T-helper 17 cell (primary cell): ENCODE data around the gene SLC25A33. TPM values are rescaled to one million over a fixed set of nuclear protein-coding genes. Genes with fewer than 3 reads are reported as not detected.

Experiments used
- ATAC-seq: fragments of 150-1000 bp; cut with Tn5 transposase; 2 replicates; pipeline ENCODE4 v1.10.0; 2021; ENCODE audit warnings: mild to moderate bottlenecking, moderate library complexity
- DNase-seq, 3 donors: peaks; one replicate each; pipeline versions ENCODE4 v3.0.0 to v3.0.0-alpha.2; 2020 to 2021
- H3K9me3 ChIP-seq: one replicate; pipeline ENCODE4 v1.7.0; 2013; ENCODE audit warnings: low read length, mild to moderate bottlenecking; ENCODE audit not compliant: control insufficient read depth, poor library complexity, severe bottlenecking
- H3K27ac Mint-ChIP-seq: one replicate; pipeline ENCODE4 v1.8.0; 2022; ENCODE audit warnings: mild to moderate bottlenecking, moderate library complexity, mixed read lengths
- H3K27me3 Mint-ChIP-seq: one replicate; pipeline ENCODE4 v1.8.0; 2022; ENCODE audit warnings: mixed read lengths
- H3K36me3 Mint-ChIP-seq: one replicate; pipeline ENCODE4 v1.8.0; 2022; ENCODE audit warnings: low read depth, mixed read lengths
- H3K4me1 Mint-ChIP-seq: one replicate; pipeline ENCODE4 v1.8.0; 2022; ENCODE audit warnings: mild to moderate bottlenecking, mixed read lengths
- H3K4me3 Mint-ChIP-seq: one replicate; pipeline ENCODE4 v1.8.0; 2022; ENCODE audit warnings: mild to moderate bottlenecking, moderate library complexity, mixed read lengths
- total RNA-seq, 4 donors: library from RNA in 2 of 4; stranded (reverse) in 2 of 4; gene quantifications; one replicate each; pipeline ENCODE4 v1.2.3 and lab custom pipeline; 2022 to 2026

SLC25A33 gene
- total RNA-seq, 2 donors from 2014 or later = 3.7 to 4.9 TPM

DNA sequence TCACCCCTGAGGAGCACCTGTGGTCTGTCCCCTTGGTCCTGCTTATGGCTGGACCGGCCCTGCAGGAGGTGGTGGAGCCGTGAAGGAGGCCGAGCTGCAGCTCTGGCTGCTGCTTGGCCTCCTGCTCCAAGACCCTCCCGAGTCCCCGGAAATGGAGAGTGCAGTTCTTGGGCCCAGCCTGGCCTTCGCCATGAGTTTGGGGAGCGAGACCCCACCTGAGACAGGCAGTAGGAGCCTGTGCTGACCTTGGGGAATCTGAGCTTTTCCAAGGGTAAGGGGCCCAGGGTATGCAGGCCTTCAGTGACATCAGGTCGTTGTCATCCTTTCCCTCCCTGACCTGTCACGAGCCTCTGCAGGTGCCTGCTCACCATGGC, 63.5 kb downstream of the SLC25A33 start:
- DNase-seq (no peak), ATAC-seq (no peak)
- H3K4me1 Mint-ChIP-seq = no peaks in the 10 kb centered on the region
- no peak overlapping the region for H3K4me3 Mint-ChIP-seq
- H3K27ac Mint-ChIP-seq = no peak overlapping the region
- H3K27me3 Mint-ChIP-seq = no peaks in the 10 kb centered on the region
- H3K9me3 ChIP-seq = no peaks in the 10 kb centered on the region
- no peaks in the 10 kb centered on the region for H3K36me3 Mint-ChIP-seq

DNA sequence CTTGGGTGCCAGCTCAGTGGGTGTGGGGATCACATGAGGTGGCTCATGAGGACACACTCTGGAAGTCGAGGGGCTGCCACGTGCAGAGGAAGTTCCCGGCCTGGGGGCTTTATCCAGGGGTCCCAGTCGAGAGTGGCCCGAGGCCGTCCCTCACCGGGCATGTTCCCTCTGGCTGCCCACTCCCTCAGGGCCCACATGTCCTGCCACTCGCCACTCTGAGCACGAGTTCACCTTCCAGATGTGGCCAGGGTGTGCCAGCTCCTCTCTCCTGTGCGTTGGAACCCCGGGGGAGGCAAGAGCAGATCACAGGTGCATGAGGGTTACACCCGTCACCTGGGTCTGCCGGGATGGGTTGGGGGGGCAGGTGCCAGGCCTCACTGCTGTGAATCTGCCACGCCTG, 64.0 kb downstream of the SLC25A33 start:
- H3K27ac Mint-ChIP-seq = no peak overlapping the region
- no peaks in the 10 kb centered on the region for H3K36me3 Mint-ChIP-seq
- ATAC-seq (no peak), DNase-seq (no peak)
- H3K27me3 Mint-ChIP-seq = no peaks in the 10 kb centered on the region
- H3K9me3 ChIP-seq = no peaks in the 10 kb centered on the region
- no peak overlapping the region for H3K4me3 Mint-ChIP-seq
- no peaks in the 10 kb centered on the region for H3K4me1 Mint-ChIP-seq

- ATAC-seq (no peak), DNase-seq (no peak)
- no peaks in the 10 kb centered on the region for H3K27me3 Mint-ChIP-seq
- no peaks in the 10 kb centered on the region for H3K9me3 ChIP-seq
- no peak overlapping the region for H3K27ac Mint-ChIP-seq
- no peak overlapping the region for H3K4me3 Mint-ChIP-seq
- H3K4me1 Mint-ChIP-seq = no peaks in the 10 kb centered on the region
- no peaks in the 10 kb centered on the region for H3K36me3 Mint-ChIP-seq
Observed at GRCh38 chr1:9603766-9604753, 64.8 kb downstream of the SLC25A33 start.

GRCh38 chr1:9604836-9605235, 65.6 kb downstream of the SLC25A33 start:
- Mint-ChIP-seq H3K27ac (no peak overlapping the region), H3K36me3 (no peaks in the 10 kb centered on the region), H3K4me1 (no peaks in the 10 kb centered on the region)

GRCh38 chr1:9605946-9606455, 66.7 kb downstream of the SLC25A33 start:
- Mint-ChIP-seq H3K27me3 (no peaks in the 10 kb centered on the region), H3K36me3 (no peaks in the 10 kb centered on the region), H3K27ac (no peak overlapping the region), H3K4me1 (no peaks in the 10 kb centered on the region), H3K4me3 (no peak overlapping the region)
- H3K9me3 ChIP-seq = no peaks in the 10 kb centered on the region
- no peak for ATAC-seq
- no peak for DNase-seq

More at GRCh38 chr1:9604836-9605235, 65.6 kb downstream of the SLC25A33 start:
- no peak for DNase-seq
- H3K9me3 ChIP-seq = no peaks in the 10 kb centered on the region
- Mint-ChIP-seq H3K27me3 (no peaks in the 10 kb centered on the region), H3K4me3 (no peak overlapping the region)
- ATAC-seq = no peak

GRCh38 chr1:9606458-9606857, 67.2 kb downstream of the SLC25A33 start:
- Mint-ChIP-seq H3K4me3 (no peak overlapping the region), H3K4me1 (no peaks in the 10 kb centered on the region), H3K27ac (no peak overlapping the region), H3K27me3 (no peaks in the 10 kb centered on the region), H3K36me3 (no peaks in the 10 kb centered on the region)
- ATAC-seq (no peak), DNase-seq (no peak)
- no peaks in the 10 kb centered on the region for H3K9me3 ChIP-seq

DNA sequence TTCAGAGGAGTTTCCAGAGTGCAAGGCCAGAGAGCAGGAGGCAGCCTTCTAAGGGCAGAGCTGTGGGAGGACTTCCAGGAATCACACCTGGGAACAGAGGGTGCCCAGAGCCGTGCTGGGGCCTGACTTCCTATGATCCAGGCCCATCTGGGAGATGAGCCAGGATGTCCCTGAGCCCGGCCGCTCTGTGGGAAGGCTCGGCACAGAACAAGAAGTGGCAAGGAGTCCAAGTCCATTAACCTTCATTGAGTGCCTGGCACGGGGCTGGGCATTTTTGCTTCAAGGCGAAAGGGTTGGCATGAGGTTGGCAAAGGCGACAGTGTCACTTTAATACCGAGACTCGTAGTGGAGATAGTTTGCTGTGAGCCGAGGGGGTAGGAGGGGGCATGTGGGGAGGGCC, 67.7 kb downstream of the SLC25A33 start:
- H3K36me3 Mint-ChIP-seq = no peaks in the 10 kb centered on the region
- DNase-seq = no peak
- no peaks in the 10 kb centered on the region for H3K27me3 Mint-ChIP-seq
- no peaks in the 10 kb centered on the region for H3K9me3 ChIP-seq
- no peak overlapping the region for H3K27ac Mint-ChIP-seq
- H3K4me3 Mint-ChIP-seq = no peak overlapping the region
- ATAC-seq = no peak
- no peaks in the 10 kb centered on the region for H3K4me1 Mint-ChIP-seq

GRCh38 chr1:9607352-9607751, 68.1 kb downstream of the SLC25A33 start:
- Mint-ChIP-seq H3K4me3 (no peak overlapping the region), H3K36me3 (no peaks in the 10 kb centered on the region), H3K27ac (no peak overlapping the region), H3K27me3 (no peaks in the 10 kb centered on the region), H3K4me1 (no peaks in the 10 kb centered on the region)
- no peak for DNase-seq
- H3K9me3 ChIP-seq = no peaks in the 10 kb centered on the region
- ATAC-seq = no peak

GRCh38 chr1:9609998-9610397, 70.7 kb downstream of the SLC25A33 start:
- H3K9me3 ChIP-seq = no peaks in the 10 kb centered on the region
- Mint-ChIP-seq H3K27me3 (no peaks in the 10 kb centered on the region), H3K36me3 (no peaks in the 10 kb centered on the region), H3K4me3 (no peak overlapping the region), H3K27ac (no peak overlapping the region), H3K4me1 (no peaks in the 10 kb centered on the region)
- ATAC-seq (no peak), DNase-seq (no peak)

GRCh38 chr1:9610548-9610947, 71.3 kb downstream of the SLC25A33 start:
- no peak overlapping the region for H3K4me3 Mint-ChIP-seq
- H3K27ac Mint-ChIP-seq = no peak overlapping the region
- no peaks in the 10 kb centered on the region for H3K36me3 Mint-ChIP-seq
- DNase-seq = no peak
- ATAC-seq = no peak
- no peaks in the 10 kb centered on the region for H3K4me1 Mint-ChIP-seq
- H3K27me3 Mint-ChIP-seq = no peaks in the 10 kb centered on the region
- no peaks in the 10 kb centered on the region for H3K9me3 ChIP-seq

DNA sequence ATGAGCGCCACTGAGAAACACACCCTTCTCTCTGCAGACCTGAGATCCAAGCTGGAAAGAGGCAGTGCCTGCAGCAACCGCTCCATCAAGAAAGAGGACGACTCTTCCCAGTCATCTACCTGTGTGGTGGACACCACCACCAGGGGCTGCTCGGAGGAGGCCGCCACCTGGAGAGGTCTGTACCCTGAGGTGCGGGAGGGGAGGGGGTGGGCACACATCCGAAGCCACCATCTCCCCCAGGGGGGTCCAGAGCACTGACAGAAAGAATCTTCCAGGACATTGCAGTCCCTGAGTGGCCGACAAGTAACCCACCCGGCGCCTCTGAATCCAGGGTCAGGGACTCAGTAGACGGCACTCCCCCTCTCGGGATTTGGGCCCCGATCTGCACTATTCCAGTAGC, 72.5 kb downstream of the SLC25A33 start:
- no peaks in the 10 kb centered on the region for H3K27me3 Mint-ChIP-seq
- H3K27ac Mint-ChIP-seq = no peak overlapping the region
- no peaks in the 10 kb centered on the region for H3K4me1 Mint-ChIP-seq
- H3K9me3 ChIP-seq = no peaks in the 10 kb centered on the region
- ATAC-seq (no peak), DNase-seq (no peak)
- no peak overlapping the region for H3K4me3 Mint-ChIP-seq
- no peaks in the 10 kb centered on the region for H3K36me3 Mint-ChIP-seq

GRCh38 chr1:9612162-9612845, 73.0 kb downstream of the SLC25A33 start:
- Mint-ChIP-seq H3K4me1 (no peaks in the 10 kb centered on the region), H3K4me3 (no peak overlapping the region), H3K36me3 (no peaks in the 10 kb centered on the region), H3K27me3 (no peaks in the 10 kb centered on the region), H3K27ac (no peak overlapping the region)
- DNase-seq (no peak), ATAC-seq (no peak)
- no peaks in the 10 kb centered on the region for H3K9me3 ChIP-seq

- DNase-seq (no peak), ATAC-seq (no peak)
- H3K9me3 ChIP-seq = no peaks in the 10 kb centered on the region
- H3K27ac Mint-ChIP-seq = no peak overlapping the region
- no peaks in the 10 kb centered on the region for H3K36me3 Mint-ChIP-seq
- no peaks in the 10 kb centered on the region for H3K27me3 Mint-ChIP-seq
- H3K4me1 Mint-ChIP-seq = no peaks in the 10 kb centered on the region
- H3K4me3 Mint-ChIP-seq = no peak overlapping the region
Observed at GRCh38 chr1:9612871-9613624, 73.8 kb downstream of the SLC25A33 start.
